GM20431 (cell line): ENCODE measurements around the gene NOSIP.

Experiments used
- in situ Hi-C: fragments of 300-500 bp; cut with MseI, MboI; formaldehyde crosslinking; loops from one replicate; pipeline ENCODE4 v1.15.0; 2020; ENCODE audit warnings: low sequenced_read_pairs; ENCODE audit not compliant: unreplicated experiment

NOSIP gene

DNA sequence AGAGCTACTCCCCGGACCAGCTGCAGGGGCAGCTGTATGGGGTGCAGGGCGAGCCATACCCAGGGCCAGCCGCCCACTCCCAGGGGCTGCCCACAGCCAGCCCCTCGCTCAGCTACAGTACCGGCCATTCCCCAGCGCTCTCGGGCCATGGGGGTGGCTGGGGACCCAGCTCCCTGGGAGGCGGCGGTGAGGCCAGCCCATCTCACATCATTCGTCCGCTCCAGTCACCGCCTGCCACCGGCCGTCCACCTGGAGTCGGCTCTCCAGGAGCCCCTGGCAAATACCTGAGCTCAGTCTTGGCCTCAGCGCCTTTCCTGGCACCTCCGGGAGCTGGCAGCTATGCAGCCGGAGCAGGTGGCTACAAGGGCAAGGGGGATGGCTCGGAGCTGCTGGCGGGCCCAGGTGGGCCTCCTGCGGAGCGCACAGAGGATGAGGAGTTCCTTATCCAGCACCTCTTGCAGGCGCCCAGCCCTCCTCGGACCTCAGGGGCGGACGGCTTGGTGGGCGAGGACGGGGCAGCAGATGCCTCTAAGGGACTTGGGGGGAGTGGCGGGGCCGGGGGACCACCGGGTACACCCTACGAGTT, 15.6 kb upstream of the NOSIP start:
- in situ Hi-C loops, result no loop called here

DNA sequence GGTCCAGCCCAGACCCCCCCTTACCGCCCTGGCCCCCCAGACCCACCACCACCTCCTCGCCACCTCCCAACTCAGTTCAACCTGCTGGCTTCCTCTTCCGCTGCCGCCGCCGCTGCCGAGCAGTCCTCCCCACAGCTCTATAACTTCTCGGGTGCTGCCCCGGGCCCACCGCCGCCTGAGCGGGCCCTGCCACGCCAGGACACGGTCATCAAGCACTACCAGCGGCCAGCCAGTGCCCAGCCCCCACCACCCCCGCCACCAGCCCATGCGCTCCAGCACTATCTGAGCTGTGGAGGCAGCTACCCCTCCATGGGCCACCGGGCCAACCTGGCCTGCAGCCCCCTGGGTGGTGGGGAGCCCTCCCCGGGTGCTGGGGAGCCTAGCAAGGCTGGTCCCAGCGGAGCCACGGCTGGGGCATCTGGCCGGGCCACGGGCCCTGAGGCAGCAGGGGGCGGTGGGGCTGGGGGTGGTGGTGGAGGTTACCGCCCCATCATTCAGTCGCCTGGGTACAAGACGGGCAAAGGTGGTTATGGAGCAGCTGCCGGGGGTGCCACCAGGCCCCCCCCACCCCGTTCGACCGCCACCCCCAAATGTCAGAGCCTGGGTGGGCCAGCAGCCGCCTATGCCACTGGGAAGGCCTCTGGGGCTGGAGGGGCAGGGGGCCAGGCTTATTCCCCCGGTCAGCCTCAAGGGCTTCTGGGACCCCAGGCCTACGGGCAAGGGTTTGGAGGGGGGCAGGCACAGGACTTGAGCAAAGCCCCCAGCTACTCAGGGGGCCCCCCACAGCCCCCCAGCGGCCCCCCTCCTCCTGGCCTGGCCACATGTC, 14.8 kb upstream of the NOSIP start:
- in situ Hi-C loops, result no loop called here

- in situ Hi-C loops, result no loop called here
Observed at GRCh38 chr19:49594157-49594992, 14.0 kb upstream of the NOSIP start.

GRCh38 chr19:49593233-49594113, 13.1 kb upstream of the NOSIP start:
- in situ Hi-C loops, result no loop called here

- in situ Hi-C loops, result no loop called here
Observed at GRCh38 chr19:49592486-49593232, 12.3 kb upstream of the NOSIP start.

DNA sequence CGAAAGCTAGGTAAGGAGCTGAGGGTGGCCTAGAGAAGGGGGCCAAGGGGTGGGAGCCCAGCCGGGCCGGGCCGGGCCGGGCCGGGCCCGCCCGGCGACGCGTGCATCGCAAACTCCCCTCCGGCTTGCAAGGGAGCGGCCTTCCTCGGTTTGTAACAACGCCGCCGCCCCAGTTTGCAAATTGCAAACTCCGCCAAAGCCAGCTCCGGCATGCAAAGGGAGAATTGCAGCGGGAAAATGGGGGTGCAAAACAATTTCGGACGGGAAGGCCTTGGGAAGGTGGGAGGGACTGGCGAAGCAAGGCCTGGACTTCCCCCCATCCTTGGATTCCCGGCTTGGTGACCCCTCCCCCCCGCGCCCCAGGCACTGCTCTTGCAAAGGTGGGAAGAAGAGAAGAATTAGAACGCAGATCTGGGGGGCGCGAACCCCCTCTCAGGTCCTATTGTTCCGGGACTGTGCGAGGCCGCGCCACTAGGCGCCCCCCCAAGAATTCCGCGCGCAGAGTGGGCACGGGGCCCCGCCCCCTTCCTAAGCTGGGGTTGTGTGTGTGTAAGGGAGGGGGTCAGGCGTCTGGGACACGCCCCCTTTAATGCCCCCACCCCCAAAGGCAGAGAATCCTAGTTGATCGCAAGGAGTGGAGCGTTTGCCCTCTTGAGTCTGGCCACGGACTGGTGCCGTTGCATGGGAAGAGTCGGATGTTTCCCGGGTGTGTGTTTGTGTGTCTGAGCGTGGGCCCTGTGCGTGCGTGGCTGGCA, 11.6 kb upstream of the NOSIP start:
- in situ Hi-C loops, result no loop called here

- in situ Hi-C loops, result no loop called here
Observed at GRCh38 chr19:49590971-49591730, 10.8 kb upstream of the NOSIP start, which contains the start of gene PRR12. Gene PRR12, plus strand, starts transcription at chr19:49591182. Its CDS starts 473 bp downstream, at chr19:49591655.

DNA sequence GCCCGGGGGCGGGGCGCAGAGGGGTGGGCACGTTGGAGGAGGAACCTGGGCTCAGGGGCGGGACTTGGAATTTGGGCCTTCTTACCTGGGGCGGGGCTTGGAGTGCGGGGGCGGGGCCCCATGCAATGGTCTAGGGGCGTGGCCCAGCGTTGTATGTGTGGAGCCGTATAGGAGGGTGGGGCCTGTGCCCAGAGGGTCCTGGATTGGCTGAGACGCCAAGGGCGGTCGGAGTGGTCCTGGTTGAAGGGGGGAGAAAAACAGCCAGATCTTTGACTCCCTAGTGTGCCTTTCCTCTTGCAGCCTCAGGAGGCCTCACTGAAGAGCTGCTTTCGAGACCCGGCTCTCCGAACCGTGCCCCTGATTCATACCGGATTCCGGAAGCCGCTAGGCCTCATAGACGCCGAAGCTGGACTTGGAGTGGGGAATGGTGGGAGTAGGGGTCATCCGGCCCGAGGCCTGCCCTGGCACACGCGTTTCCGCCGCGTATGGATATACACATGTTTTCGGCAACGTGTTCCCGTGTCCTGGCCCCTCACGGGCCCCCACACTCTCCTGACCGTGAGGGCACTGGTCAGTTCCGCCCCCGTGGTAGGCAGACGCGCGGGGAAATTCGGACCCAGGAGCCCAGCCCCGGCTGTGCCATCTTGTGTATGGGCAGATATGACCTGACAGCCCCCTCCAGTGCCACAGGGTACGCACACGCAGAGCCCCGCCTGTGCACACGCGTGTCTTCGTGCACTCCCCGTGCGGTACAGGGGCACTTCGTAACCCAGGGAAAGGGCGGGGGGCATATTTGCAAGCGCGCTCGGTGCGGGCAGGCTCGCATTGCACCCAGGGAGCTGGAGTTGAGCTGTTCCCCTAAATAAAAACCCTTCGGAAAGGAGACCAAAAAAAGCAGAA, 10.0 kb upstream of the NOSIP start:
- in situ Hi-C loops, result no loop called here

DNA sequence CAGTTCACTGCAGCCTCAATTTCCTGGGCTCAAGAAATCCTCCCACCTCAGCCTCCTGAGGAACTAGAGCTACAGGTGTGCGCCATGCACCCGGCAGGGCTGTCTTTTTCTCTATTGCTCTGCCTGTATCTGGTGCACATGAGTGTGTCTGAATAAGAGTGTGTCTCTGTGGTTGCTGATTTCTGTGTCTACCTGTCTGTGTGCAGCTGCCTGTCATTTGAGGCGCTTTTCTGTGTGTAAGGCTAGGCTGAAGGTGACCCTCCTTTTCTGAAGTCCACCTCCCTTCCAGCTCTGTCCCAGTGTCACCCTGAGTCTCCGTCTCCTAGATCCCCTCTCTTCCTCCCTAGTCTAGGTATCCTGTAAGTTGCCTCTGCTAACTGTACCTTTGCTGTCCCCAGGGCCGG, 9.1 kb upstream of the NOSIP start:
- in situ Hi-C loops, result no loop called here

DNA sequence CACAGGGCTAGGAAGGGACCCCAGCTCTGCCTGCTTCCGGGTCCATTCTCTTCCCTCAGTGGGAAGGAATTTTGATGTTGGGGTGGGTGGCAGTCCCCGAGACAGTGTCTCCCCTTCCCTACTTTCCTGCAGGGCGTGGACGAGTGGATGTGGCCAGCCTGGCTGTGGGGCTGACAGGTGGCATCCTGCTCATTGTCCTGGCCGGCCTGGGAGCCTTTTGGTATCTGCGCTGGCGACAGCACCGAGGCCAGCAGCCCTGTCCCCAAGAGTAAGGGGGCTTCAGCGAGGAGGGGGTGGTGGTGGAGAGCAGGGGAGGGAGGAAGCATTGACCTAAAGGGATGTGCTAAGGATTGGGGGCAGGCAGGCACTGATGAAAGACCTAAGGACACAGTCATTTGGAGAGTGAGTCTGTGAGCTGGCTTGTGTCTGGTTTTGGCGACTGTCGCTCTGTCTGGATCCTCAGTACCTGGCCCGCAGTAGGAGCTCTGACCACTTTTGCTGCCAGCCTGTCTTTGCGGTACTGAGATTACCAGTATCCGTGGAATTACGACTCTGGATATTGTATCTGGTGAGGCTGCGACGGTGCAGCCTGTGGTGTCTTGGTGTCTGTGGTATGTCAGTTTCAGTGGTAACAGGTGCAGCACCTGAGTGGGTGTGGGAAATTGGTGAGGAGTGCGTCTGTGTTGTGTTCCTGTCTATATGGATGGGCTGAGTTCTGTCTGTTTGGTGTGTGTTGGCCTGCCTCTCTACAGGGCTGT, 8.2 kb upstream of the NOSIP start:
- in situ Hi-C loops, result no loop called here

DNA sequence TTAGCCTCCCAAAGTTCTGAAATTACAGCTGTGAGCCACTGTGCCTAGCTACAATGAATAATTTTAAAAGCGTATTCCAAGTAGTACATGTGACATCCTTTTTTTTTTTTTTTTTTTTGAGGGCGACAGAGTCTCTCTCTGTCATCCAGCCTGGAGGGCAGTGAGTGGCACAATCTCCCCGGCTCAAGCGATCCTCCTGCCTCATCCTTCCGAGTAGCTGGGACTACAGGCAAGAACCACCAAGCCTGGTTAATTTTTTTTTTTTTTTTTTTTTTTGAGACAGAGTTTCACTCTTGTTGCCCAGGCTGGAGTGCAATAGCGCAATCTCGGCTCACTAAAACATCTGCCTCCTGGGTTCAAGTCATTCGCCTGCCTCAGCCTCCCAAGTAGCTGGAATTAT, 6.9 kb upstream of the NOSIP start:
- in situ Hi-C loops, result no loop called here

DNA sequence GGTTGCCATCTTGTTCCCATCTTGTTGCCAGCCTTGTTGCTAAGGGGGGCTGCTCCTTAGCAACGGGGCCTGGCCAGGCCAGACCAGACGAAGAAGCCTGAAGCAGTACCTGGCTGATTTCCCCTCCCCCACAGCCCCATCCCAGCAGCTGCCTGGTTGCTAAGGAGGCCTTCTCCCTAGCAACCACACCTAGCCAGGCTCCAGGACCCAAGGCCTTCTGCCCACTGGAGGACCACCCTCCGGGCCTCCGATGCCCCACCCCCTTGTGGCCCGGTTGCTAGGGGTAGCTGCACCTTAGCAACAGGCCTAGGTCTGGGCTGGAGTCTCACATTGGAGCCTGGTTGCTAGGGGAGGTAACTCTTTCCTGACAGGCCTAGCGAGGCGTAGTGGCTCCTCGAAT, 4.7 kb upstream of the NOSIP start:
- in situ Hi-C loops, result no loop called here

- in situ Hi-C loops, result no loop called here
Observed at GRCh38 chr19:49583239-49583638, 2.9 kb upstream of the NOSIP start.

- in situ Hi-C loops, result no loop called here
Observed at GRCh38 chr19:49581007-49581508, 702 bp upstream of the NOSIP start, which contains the start of gene PRRG2. Gene PRRG2, plus strand, starts transcription at chr19:49581316. Its CDS starts 1,904 bp downstream, at chr19:49583220.

DNA sequence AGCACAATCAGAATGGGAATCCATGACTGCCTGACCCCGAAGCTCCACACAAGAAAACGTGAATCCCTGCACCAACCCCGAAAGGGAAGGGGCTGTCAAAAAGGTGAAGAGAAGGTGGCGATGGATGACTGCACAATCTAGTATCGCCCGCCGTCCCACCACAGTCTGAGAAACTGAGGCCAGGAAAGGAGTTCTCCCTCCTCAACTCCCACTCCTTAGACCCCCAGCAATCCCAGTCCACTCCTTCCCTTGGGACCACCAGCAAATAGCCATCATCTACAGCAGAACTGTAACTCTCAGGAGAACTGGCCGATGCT, 451 bp downstream of the NOSIP start:
- in situ Hi-C loops, result no loop called here

- in situ Hi-C loops, result no loop called here
Observed at GRCh38 chr19:49579193-49579592, 1.2 kb downstream of the NOSIP start.
